IMR-90 (cell line): ENCODE results near the gene SRPK2.

Experiments used
- POLR2A ChIP-seq: IDR thresholded peaks from 2 replicates; pipeline ENCODE4 v1.6.1; 2012; ENCODE audit warnings: mild to moderate bottlenecking, low read depth, low read length
- TF ChIP-seq, protein P1 (sequence below): conservative IDR thresholded peaks from 2 replicates; pipeline ENCODE4 v1.5.1; 2012; ENCODE audit warnings: mild to moderate bottlenecking, low read depth, low read length, improper control_type of control experiment

DNA sequence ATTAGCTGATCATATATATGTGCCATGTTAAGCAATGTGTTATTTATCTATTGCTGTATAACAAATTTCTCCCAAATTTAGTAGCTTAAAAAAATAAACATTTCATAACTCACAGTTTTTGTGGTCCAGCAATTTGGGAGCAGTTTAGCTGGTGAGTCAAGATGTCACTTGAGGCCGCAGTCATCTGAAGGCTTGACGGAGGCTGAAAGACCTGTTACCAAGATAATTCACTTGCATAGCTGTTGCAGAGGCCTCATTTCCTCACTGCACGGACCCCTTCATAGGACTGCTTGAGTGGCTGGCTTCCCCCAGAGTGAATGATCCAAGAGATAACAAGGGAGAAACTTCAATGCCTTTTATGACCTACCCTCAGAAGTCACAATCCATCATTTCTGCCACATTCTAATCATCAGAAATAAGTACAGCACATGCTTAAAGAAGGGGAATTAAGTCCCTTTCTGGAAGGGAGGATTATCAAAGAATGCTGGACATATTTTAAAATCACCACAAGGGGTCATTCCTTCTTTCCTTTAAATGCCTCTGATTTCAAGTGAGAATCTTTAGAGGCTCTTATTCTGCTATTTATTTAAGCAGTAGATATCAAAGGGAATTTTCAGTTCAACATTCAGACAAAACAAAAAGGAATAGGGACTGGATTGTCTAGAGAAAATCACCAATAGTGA, 10.5 kb upstream of the SRPK2 start:
- no peak for TF ChIP-seq POLR2A
- TF ChIP-seq, protein P1, sequence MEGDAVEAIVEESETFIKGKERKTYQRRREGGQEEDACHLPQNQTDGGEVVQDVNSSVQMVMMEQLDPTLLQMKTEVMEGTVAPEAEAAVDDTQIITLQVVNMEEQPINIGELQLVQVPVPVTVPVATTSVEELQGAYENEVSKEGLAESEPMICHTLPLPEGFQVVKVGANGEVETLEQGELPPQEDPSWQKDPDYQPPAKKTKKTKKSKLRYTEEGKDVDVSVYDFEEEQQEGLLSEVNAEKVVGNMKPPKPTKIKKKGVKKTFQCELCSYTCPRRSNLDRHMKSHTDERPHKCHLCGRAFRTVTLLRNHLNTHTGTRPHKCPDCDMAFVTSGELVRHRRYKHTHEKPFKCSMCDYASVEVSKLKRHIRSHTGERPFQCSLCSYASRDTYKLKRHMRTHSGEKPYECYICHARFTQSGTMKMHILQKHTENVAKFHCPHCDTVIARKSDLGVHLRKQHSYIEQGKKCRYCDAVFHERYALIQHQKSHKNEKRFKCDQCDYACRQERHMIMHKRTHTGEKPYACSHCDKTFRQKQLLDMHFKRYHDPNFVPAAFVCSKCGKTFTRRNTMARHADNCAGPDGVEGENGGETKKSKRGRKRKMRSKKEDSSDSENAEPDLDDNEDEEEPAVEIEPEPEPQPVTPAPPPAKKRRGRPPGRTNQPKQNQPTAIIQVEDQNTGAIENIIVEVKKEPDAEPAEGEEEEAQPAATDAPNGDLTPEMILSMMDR = peak; percentile 52
